GM12891 (cell line): ENCODE results near the gene ZMIZ1.

ENCODE experiments used
- POLR2AphosphoS5 ChIP-seq: IDR thresholded peaks from 2 replicates; pipeline ENCODE4 v1.6.1; 2011; ENCODE audit warnings: low read depth, low read length, control low read depth
- TAF1 ChIP-seq: IDR thresholded peaks from 2 replicates; pipeline ENCODE4 v1.6.1; 2011; ENCODE audit warnings: low read depth, low read length, control low read depth

- TF ChIP-seq TAF1 = no peak
- TF ChIP-seq POLR2AphosphoS5 = no peak
These were observed 153.4 kb downstream of the ZMIZ1 start for GRCh38 chr10:79222186-79222585.
